HG03520 (cell line): ENCODE measurements around the gene MEX3D.

ENCODE experiments used
- ATAC-seq: cut with Tn5 transposase; IDR thresholded peaks from one replicate; pipeline ENCODE4 v1.9.1; 2021; ENCODE audit warnings: mild to moderate bottlenecking, moderate library complexity; ENCODE audit not compliant: unreplicated experiment

The MEX3D gene

DNA sequence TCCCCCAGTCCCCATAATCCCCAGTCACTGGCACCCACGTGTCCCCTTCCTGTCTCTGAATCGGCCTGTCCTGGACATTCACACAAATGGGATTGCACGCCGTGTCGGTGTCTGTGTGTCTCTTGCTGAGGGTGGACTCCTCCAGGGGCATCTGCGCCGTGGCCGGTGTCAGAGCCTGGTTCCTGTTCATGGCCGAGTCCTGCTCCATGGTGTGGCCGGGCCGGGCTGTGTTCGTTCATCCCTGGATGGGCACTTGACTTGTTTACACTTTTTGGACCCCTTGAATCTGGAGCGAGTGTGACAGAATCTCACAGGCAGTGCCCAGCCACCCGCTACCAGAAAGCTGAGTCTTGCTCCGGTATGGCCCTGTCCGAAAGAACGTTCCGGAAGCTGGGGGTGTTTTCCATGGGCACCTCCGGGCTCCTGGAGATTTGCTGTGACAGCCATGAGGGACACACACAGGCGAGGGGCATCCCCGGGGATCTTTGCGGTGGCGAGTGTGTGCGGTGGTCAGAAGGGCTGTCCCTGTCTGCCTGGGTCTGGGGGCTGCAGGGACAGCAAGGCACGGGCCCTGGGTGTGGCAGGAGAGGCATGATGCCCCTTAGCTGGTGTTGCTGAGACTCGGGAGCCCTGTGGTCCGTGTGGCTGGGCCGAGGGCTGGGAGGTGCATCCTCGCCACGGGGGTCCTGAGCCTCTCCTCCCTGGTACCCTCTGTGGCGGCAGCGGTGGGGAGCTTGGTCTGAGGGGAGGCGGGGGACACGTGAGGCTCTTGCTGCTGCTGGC is 6.4 kb upstream of the MEX3D start:
- ATAC-seq = no peak

DNA sequence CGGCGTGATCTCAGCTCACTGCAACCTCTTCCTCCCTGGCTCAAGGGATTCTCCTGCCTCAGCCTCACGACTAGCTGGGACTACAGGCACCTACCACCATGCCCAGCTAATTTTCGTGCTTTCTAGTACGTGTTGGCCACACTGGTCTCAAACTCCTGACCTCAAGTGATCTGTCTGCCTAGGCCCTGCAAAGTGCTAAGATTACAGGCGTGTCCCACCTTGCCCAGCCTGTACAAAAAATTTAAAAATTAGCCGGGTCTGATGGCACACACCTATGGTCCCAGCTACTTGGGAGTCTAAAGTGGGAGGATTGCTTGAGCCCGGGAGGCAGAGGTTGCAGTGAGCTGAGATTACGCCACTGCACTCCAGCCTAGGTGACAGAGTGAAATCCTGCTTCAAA is 4.7 kb upstream of the MEX3D start:
- ATAC-seq = no peak

DNA sequence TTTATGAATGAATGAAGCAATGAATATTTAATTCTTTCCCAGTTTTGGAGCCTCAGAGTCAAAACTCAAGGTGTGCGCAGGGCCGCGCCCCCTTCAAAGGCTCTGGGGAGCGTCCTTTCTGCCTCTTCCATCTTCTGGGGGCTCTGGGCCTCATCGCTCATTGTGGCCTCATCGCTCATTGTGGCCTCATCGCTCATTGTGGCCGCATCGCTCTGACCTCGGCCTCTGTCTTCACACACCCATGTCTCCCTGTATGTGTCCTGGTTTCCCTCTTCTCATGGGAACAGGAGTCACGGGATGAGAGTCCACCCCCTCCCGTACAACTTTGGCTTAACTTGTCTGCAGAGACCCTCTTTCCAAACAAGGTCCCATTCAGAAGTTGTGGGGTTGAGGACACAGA is 3.2 kb upstream of the MEX3D start:
- no peak for ATAC-seq

DNA sequence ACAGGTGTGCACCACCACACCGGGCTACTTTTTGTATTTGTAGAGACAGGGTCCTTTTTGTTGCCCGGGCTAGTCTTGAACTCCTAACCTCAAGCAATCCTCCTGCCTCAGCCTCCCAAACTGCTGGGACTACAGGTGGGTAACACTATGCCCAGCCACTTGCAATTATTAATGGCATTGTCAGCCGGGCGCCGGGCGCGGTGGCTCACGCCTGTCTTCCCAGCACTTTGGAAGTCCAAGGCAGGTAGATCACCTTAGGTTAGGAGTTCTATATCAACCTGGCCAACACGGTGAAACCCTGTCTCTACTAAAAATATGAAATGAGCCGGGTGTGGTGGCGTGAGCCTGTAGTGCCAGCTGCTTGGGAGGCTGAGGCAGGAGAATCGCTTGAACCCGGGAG is 2.7 kb upstream of the MEX3D start:
- ATAC-seq = no peak

DNA sequence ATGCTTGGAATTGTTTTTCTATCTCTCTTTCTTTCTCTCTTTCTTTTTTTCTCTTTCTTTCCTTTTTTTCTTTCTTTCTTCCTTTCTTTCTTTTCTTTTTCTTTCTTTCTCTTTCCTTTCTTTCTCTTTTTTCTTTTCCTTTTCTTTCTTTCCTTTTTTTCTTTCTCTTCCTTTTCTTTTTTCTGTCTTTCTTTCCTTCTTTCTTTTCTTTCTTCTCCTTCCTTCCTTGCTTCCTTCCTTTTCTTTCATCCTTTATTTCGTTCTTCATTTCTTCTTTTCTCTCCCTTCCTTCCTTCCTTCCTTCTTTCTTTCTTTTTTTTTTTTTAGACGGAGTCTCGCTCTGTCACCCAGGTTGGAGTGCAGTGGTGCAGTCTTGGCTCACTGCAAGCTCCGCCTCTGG is 1.9 kb upstream of the MEX3D start:
- ATAC-seq = no peak

DNA sequence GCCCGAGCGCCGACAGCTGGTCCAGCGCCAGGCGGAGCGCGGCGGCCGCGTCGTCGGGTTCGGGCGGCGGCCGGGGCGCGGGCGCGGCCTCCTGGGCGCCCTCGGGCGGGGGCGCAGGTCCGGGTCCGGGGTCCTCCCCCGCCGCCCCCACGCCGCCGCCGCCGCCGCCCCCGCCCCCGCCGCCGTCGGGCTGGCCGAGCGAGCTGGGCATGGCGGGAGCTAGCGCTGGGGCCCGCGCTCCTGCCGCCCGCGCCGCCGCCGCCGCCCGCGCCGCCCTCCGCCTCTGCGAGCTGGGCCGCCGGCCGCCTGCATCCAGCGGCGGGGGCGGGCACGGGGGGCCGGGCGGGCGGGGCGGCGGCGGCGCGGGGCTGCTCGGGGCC is 287 bp downstream of the MEX3D start:
- ATAC-seq = no peak

DNA sequence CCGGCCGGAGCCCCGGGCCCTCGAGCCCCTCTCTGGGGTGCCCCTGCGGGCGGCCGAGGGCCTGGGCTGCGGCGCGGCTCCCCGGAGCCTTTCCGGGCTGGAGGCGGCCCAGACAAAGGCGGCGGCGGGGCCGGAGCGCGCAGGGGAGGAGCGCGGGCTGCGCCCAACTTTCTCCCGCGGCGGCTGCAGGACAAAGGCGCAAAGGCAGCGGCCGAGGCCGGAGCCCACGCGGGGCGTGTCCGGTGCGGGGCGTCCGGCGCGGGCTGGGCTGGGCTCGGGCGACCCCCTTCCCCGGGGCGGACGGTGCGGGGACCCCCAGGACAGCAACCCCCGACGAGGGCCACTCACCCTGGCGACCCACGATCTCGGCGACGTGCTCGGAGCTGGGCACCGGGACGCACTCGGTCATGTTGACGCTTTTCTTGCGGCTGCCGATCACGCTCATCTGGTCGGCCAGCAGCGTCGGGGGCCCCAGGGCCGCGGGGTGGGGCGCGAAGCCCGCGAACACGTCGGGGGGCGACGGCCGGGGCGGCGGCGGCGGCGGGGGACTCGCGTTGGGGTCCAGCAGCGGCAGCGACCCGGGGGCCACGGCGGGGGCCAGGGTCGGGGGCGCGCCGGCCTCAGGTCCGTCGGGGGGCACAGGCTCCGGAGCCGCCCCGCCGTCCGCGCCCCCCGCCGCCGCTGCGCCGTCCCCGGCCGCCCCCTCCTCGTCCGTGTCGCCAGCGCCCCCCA is 843 bp downstream of the MEX3D start:
- ATAC-seq = no peak

DNA sequence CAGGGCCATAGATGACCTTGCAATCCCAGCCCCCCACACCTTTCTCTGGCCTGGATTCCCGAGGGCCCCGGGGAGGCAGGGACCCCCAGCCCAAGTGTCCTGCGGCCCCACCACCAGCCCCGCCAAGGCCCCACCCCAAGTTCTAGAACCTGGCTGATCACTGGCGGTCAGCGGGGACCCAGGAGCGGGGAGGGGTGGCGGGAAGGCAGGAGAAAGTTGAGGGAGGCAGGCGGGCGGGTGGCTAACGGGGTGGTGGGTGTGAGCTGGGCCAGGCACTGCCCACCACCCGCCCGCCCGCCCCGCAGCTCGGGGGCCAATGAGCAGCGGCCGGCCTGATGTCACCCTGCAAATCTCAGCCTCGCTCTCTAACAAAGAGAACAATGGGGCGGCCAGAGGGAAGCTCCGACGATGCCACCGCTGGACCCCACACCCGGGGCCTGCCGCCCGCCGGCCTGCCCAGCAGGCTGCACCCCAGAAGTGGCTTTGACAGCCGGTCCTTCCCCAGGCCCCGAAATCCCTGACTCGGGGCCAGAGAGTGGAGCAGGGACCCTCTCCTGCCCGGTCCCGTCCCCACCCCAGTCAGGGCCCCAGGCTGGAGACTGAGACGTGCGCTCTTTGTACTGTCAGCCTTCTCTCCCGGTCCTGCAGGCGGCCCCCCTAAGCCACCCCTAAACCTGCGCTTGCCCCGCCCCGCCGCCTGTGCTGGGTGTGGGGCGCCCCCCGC is 1.6 kb downstream of the MEX3D start:
- ATAC-seq = no peak

DNA sequence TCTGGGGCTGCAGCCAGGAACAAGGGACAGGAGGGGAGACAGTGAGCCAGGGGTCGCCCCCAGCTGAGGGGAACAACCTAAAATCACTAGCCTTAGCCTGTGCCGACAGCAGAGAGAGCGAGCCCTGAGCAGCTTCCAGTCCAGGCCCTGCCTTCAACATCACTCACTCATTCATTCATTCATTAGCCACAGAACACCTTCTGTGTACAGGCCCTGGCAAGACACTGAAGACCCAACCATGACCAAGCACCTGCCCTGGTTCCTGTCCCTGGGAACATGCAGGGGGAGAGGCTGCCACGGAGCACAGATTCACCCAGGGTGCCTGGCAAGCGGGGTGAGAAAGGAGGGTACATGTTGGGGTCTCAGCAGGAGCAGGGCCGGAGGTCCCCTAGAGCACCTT is 4.9 kb downstream of the MEX3D start:
- no peak for ATAC-seq

DNA sequence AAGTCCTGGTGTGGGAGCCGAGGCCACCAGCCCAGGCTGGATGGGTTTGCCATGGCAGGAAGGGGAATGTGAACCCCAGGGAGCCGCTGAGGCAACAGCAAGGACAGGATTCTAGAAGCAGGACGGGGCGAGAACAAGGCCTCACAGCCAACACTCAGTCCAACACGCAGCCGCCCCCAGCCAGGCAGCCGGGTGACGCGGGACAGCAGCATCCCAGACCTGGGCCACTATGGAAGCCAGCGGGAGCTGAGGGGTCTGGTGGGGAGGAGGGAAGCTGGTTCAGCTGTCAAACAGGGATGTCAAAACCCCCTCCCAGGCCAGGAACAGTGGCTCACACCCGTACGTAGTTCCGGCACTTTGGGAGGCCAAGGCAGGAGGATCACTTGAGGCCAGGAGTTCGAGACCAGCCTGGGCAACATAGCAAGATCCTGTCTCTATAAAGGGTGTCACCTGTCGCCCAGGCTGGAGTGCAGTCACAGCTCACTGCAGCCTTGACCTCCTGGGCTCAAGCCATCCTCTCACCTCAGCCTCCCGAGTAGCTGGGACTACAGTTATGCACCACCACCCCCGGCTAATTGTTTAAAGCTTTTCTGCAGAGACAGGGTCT is 6.8 kb downstream of the MEX3D start:
- no peak for ATAC-seq

DNA sequence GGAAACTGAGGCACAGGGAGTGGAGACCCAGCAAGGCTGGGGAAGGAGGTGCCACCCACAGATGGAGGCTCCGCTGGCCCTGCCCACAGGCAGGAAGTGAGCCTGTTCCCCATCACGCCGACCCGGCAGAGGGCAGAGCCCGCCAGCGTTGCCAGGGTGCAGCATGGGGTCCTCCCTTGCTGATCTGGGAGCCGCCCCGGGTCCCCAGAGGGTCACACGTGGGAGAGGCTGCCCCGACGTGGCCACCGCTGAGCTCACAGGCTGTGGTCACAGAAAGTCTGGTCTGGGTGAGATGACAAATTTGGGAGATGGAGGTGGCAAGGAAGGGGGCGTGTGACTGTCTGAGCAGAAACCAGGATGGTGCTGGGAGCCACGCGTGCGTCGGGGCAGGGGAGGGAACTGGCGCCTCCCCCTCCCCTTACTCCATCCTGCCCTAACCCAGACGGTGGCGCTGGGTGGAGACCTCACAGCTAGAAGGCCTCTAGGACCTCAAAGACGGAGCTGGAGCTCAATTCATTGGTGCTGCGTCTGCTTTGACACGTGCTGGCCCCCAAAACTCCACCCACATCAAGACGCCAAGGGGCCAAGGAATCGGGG is 7.7 kb downstream of the MEX3D start:
- no peak for ATAC-seq

DNA sequence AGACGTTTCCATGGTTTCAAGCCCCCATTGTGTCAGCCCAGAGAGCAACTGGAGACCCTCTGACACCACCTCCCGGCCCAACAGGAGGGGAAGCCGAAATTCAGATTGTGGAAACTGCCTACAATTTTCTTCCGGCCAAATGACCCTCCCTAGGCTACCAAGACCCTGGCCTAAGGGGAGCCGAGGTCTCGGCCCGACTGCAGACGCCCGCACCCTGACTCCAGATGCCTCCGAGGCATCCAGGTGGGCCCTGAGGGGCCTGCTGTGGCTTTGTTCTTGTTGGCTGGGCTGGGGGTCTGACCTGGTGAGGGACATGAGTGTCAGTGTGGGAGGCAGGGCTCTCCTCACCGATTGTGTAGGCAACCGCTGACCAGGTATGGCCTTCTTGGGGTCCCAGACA is 9.6 kb downstream of the MEX3D start:
- no peak for ATAC-seq

DNA sequence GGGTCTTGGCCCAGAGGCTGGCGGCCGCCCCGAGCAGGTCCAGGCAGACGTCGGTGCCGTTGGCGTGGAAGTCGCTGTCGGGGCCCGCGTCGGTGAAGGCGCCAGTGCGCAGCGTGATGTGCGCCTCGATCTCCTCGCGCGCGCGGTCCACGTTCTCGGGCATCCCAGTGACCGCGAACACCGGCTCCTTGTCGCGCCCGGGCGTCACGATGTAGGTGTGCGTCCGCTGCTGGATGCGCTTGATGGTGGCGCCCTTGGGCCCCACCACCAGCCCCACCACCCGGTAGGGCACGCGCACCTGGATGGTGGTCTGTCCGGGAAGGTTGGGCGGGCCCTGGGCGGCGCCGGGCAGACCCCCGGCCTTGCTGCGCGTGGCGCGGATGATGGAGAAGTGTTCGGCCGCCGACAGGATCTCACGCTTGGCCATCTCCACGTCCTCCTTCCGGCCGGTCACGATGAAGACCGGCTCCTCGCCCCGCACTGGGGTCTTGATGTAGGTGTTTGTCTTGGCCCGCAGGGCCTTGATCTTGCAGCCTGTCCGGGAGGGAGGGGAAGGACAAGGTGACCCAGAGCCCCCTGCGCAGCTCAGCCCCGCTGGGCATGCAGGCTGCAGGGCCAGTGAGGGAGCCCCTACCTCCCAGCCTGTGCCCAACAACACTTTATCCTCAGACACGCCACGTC is 11.6 kb downstream of the MEX3D start:
- no peak for ATAC-seq

DNA sequence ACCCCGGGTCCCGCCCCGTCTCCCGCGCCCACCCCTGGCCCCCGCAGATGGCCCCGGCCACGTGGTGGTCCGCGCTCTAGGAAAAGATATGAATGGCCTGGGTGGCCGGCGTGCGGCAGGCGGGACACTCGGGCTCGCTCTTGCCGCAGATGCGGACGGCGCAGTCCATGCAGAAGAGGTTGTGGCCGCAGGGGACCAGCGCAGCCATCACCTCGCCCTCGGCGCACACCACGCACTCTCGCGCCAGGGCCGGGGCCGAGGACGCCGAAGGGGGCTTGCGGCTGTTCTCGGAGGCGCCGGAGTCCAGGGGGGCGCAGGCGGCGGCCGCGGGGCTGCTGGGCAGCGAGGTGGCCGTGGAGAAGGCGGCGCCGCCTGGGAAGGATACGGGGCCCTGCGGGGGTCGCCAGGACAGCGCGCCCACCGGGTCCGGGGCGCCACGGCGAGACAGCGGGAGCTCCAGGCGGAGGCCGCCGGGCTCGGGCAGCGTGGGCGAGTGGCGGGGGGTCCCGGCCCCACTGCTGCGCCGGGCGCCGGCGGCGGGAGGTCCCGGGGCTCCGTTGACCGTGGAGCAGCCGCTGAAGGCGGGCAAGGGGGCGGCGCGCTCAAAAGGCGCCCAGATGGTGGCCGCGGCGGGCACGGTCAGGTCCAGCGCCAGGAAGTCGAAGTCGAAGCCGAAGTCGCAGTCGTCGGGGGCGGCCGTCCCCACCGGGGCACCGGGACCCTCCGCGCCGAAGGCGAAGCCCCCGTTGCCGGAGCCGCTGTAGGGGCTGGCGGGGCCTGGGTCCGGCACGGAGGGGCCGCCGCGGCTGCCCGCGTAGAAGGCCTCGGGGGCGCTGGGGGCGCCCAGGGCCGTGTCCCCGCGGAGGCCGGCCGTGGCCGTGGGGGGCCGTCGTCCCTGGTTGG is 12.4 kb downstream of the MEX3D start:
- ATAC-seq = no peak

DNA sequence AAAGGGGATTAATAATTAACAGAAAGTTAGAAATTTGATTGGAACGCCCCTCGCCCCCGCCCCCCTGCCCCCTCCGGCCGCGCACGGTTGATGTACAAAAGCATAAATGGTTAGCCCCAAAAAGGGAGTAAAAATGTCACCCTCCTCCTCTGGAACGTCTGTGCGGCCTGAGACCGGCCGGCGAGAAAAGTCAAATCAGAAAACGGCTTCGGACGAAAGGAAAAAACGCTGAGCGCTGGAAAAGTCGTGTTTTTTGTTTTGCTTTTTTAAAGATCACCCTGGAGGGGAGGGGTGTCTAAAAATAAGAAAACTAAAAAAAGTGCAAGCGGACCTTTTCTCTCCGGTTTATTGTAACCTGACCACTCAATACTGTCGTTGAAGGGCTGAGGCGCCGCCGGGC is 13.2 kb downstream of the MEX3D start:
- no peak for ATAC-seq

DNA sequence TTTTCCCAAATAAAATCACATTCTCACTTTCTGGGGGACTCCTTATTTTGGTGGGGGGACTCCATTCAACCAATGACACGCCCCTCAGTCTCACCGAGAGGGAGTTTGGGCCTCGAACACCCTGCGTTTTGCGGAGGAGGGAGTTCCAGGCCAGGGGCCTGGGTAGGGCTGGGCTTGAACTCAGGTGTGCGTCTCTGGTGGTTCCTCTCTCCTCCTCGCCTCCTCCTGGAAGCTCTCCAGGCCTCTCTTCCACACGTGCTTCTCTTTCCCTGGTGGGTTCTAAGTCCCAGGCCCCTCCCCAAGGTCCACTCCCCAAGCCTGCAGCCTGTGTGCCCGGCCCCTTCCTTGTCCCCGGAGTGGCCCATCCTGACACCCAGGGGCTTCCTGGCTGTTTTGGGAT is 14.7 kb downstream of the MEX3D start:
- no peak for ATAC-seq

DNA sequence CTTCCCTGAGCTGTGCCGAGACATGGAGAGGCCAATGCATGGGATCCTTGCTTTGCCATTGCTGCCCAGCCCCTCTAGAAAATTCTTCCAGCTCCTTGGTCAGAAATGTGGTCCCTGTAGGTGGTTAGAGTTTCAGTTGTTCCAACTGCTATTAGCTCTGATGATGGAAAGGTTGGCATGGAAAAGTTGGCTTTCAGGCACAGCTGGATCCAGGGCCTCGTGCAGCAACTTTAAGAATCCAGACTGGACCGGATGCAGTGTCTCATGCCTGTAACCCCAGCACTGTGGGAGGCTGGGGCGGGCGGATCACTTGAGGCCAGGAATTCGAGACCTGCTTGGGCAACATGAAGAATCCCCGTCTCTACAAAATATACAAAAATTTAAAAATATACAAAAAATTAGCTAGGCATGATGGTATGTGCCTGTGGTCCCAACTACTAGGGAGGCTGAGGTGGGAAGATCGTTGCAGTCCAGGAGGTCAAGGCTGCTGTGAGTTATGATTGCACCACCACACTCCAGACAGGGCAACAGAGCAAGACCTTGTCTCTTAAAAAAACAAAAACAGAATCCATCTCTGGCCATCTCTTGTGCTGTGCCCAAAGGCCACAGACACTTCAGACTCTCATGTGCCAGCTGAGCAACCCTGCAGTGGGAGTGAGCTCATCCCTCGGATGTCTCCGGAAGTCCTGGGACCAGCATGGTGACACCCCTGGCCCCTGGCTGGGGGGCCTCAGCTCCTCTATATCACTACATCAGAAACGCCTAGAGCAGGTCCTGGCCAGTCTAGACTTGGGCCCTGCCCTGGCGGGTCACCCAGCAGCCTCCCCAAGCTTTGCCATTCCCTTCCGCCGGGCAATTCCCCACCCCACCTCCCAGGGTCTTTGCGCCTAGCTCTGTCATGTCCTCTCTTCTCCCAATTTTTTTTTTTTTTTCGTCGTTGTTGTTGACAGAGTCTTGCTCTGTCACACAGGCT is 16.8 kb downstream of the MEX3D start:
- no peak for ATAC-seq

DNA sequence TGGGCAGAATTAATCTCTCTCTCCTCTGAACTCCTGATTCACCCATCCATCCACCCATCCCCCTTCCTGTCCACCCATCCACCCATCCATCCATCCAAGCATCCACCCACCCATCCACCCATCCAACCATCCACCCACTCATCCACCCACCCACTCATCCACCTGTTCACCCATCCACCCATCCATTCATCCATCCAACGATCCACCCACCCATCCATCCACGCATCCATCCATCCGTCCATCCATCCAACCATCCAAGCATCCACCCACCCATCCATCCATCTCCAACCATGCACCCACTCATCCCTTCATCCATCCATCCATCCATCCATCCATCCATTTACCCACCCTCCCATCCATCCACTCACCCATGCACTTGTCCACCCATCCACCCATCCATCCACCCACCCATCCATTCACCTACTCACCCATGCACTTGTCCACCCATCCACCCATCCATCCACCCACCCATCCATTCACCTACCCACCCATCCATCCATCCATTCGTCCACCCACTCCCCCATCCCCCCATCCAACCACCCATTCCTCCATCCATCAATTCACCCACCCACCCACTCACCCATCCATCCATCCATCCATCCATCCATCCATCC is 18.7 kb downstream of the MEX3D start:
- no peak for ATAC-seq
